OCI-LY7 (cell line): ENCODE measurements around the gene C20orf173. TPM values are rescaled to one million over a fixed set of nuclear protein-coding genes. Genes with fewer than 3 reads are reported as not detected.

Experiments used
- BruUV-seq: library from RNA; stranded (reverse); fragments of 400-500 nt; replicated peaks from 2 replicates; lab custom pipeline; 2021; lab: Mats Ljungman, UMichigan
- CTCF ChIA-PET: fragments of 300-600 bp; sonication (Branson Sonifier 250); formaldehyde crosslinking; loops from one replicate; lab custom pipeline; 2022; ENCODE audit warnings: antibody characterized with exemption; ENCODE audit not compliant: unreplicated experiment; lab: Charles Lee
- POLR2A ChIA-PET: fragments of 300-600 bp; sonication (Branson Sonifier 250); formaldehyde crosslinking; loops from one replicate; lab custom pipeline; 2022; ENCODE audit warnings: antibody characterized with exemption; lab: Charles Lee
- DNase-seq: peaks from one replicate; pipeline ENCODE4 v3.0.0-alpha.2; 2015; ENCODE audit warnings: low spot score
- H2AFZ ChIP-seq: fragments of 200-600 bp; sonication (generic), shearing (Covaris generic); 2 replicates; pipeline ENCODE4 v1.6.1; 2014; ENCODE audit warnings: mild to moderate bottlenecking, antibody characterized with exemption, low read length, moderate library complexity
- H3K27ac ChIP-seq: fragments of 200-600 bp; sonication (generic); 2 replicates; pipeline ENCODE4 v1.5.1; 2014; ENCODE audit warnings: mixed run types, low read depth, mild to moderate bottlenecking, moderate library complexity, low read length, inconsistent platforms; ENCODE audit not compliant: poor library complexity, severe bottlenecking
- H3K36me3 ChIP-seq: fragments of 200-600 bp; sonication (generic); 2 replicates; pipeline ENCODE4 v1.6.1; 2014; ENCODE audit warnings: mild to moderate bottlenecking, antibody characterized with exemption, low read length, moderate library complexity, mixed read lengths; ENCODE audit not compliant: insufficient read depth
- H3K4me1 ChIP-seq: fragments of 200-600 bp; sonication (generic); 2 replicates; pipeline ENCODE4 v1.5.1; 2014; ENCODE audit warnings: mild to moderate bottlenecking, low read length; ENCODE audit not compliant: insufficient read depth, poor library complexity, severe bottlenecking
- H3K4me2 ChIP-seq: fragments of 200-600 bp; sonication (generic); 2 replicates; pipeline ENCODE4 v1.6.1; 2014; ENCODE audit warnings: mild to moderate bottlenecking, low read length
- H3K4me3 ChIP-seq: fragments of 200-600 bp; sonication (generic); 2 replicates; pipeline ENCODE4 v1.5.1; 2014; ENCODE audit warnings: mild to moderate bottlenecking, low read depth, low read length; ENCODE audit not compliant: poor library complexity, severe bottlenecking
- H3K79me2 ChIP-seq: fragments of 200-600 bp; sonication (generic); 2 replicates; pipeline ENCODE4 v1.6.1; 2016; ENCODE audit warnings: low read depth, mild to moderate bottlenecking, low read length, moderate library complexity, mixed read lengths; ENCODE audit not compliant: insufficient read depth
- H3K9me2 ChIP-seq: fragments of 200-600 bp; sonication (generic); 2 replicates; pipeline ENCODE4 v1.6.1; 2016; ENCODE audit warnings: mild to moderate bottlenecking, low read length, mixed read lengths; ENCODE audit not compliant: insufficient read depth
- H3K9me3 ChIP-seq: fragments of 200-600 bp; sonication (generic); 2 replicates; pipeline ENCODE4 v1.6.1; 2014; ENCODE audit warnings: mild to moderate bottlenecking, mixed run types, low read length, mixed read lengths
- H4K20me1 ChIP-seq: fragments of 200-600 bp; sonication (generic); 2 replicates; pipeline ENCODE4 v1.6.1; 2014; ENCODE audit warnings: mild to moderate bottlenecking, antibody characterized with exemption, low read length, moderate library complexity, mixed read lengths; ENCODE audit not compliant: insufficient read depth
- CTCF ChIP-seq: fragments of 200-600 bp; sonication (generic); conservative IDR thresholded peaks from 2 replicates; pipeline ENCODE4 v1.5.1; 2014; ENCODE audit warnings: mild to moderate bottlenecking, antibody characterized with exemption, low read length, moderate library complexity, mixed read lengths
- EZH2phosphoT487 ChIP-seq: fragments of 200-600 bp; sonication (generic); IDR thresholded peaks from 2 replicates; pipeline ENCODE4 v1.6.1; 2018; ENCODE audit warnings: low read depth, borderline replicate concordance, mild to moderate bottlenecking, mixed run types, antibody characterized with exemption, low read length, moderate library complexity, mixed read lengths
- intact Hi-C: fragments of 100-400 bp; cut with micrococcal nuclease; formaldehyde crosslinking; loops from one replicate; pipeline ENCODE4 v1.10.0; 2022; ENCODE audit not compliant: unreplicated experiment
- total RNA-seq, 2 experiments: library from RNA; depleted of rRNA in 1 of 2; stranded (reverse); fragments of >200 nt in 1 of 2; shearing (Covaris generic) in 1 of 2; gene quantifications; 2 replicates each; pipeline ENCODE4 v1.2.3, GENCODE V29; 2014 to 2022

Gene C20orf173
- total RNA-seq, 2 experiments from 2014 or later: not detected

GRCh38 chr20:35491823-35492222 is 37.6 kb downstream of the C20orf173 start:
- peaks cover 31% of the 10 kb centered on the region for H3K79me2 ChIP-seq
- peaks cover 76% of the 10 kb centered on the region for H3K36me3 ChIP-seq
- peak overlapping the region; percentile 90 for H3K4me2 ChIP-seq
- CTCF ChIA-PET: no interaction called here
- intact Hi-C loops: loop anchor here (1.0 kb wide), 1 partner anchor 10 kb away; no protein-coding TSS in a partner anchor
- peaks cover 28% of the 10 kb centered on the region for H3K4me1 ChIP-seq
- no peaks in the 10 kb centered on the region for H3K9me3 ChIP-seq
- no peak for TF ChIP-seq CTCF
- no peak for TF ChIP-seq EZH2phosphoT487
- DNase-seq: no peak
- H3K27ac ChIP-seq: no peak overlapping the region
- H3K9me2 ChIP-seq: no peaks in the 10 kb centered on the region
- no peaks in the 10 kb centered on the region for H4K20me1 ChIP-seq
- H2AFZ ChIP-seq: no peak overlapping the region
- peak overlapping the region; percentile 85 for H3K4me3 ChIP-seq
- POLR2A ChIA-PET: interaction anchor here (0.7 to 1.7 kb wide), 5 partner anchors 8 to 36 kb away, joined by 3 to 8 read pairs (median 6); partner anchors contain the start of gene CEP250
- BruUV-seq: no TSS peak

- Histone ChIP-seq H3K27ac (peak overlapping the region; percentile 60), H3K4me2 (peak overlapping the region; percentile 90), H3K9me2 (no peaks in the 10 kb centered on the region), H3K79me2 (peaks cover 31% of the 10 kb centered on the region), H3K9me3 (no peaks in the 10 kb centered on the region), H3K4me3 (peak overlapping the region; percentile 85), H3K4me1 (peaks cover 28% of the 10 kb centered on the region), H3K36me3 (peaks cover 70% of the 10 kb centered on the region), H4K20me1 (no peaks in the 10 kb centered on the region), H2AFZ (peak overlapping the region; percentile 75; the same call in 1 of the 2 replicates)
- peak; percentile 88 for DNase-seq
- no TSS peak for BruUV-seq
- CTCF ChIA-PET: interaction anchor here (0.5 to 1.1 kb wide), 4 partner anchors 18 to 186 kb away, joined by 3 to 5 read pairs (median 3); partner anchors contain the start of gene ERGIC3
- POLR2A ChIA-PET: interaction anchor here (0.5 to 2.0 kb wide), 16 partner anchors 9 to 404 kb away, joined by 3 to 7 read pairs (median 3); partner anchors contain the start of genes CEP250, EIF6 and RBM39
- intact Hi-C loops: loop anchor here (1.0 kb wide), 1 partner anchor 12 kb away; no protein-coding TSS in a partner anchor
- TF ChIP-seq EZH2phosphoT487 (no peak), CTCF (no peak)
Observed at GRCh38 chr20:35490736-35491181, 38.7 kb downstream of the C20orf173 start.

GRCh38 chr20:35489717-35490116 is 39.7 kb downstream of the C20orf173 start:
- no TSS peak for BruUV-seq
- H3K79me2 ChIP-seq: peaks cover 31% of the 10 kb centered on the region
- intact Hi-C loops: no loop called here
- peaks cover 28% of the 10 kb centered on the region for H3K4me1 ChIP-seq
- H3K27ac ChIP-seq: no peak overlapping the region
- ChIA-PET POLR2A (interaction anchor here (0.6 to 2.0 kb wide), 2 partner anchors 31 to 34 kb away, joined by 3 to 7 read pairs; partner anchors contain the start of gene CEP250), CTCF (no interaction called here)
- no peaks in the 10 kb centered on the region for H3K9me2 ChIP-seq
- no peak overlapping the region for H2AFZ ChIP-seq
- H3K9me3 ChIP-seq: no peaks in the 10 kb centered on the region
- no peaks in the 10 kb centered on the region for H4K20me1 ChIP-seq
- H3K36me3 ChIP-seq: peaks cover 67% of the 10 kb centered on the region
- TF ChIP-seq CTCF (no peak), EZH2phosphoT487 (no peak)
- H3K4me3 ChIP-seq: peak overlapping the region; percentile 85
- no peak for DNase-seq
- peak overlapping the region; percentile 90 for H3K4me2 ChIP-seq
